Gastrocnemius medialis (tissue), 4 donors: ENCODE results near the gene PIGS.

ENCODE experiments used
- CTCF ChIP-seq, 5 experiments: fragments of 450-650 bp in 3 of 5; fragments of 200-600 bp in 2 of 5; sonication (generic) in 2 of 5; IDR thresholded peaks in 4 of 5; conservative IDR thresholded peaks in 1 of 5; 1 replicate in 4 of 5; 2 replicates in 1 of 5; pipeline ENCODE4 v1.5.1; 2016 to 2019; ENCODE audit warnings: antibody characterized with exemption in 5 of 5, mild to moderate bottlenecking in 3 of 5, moderate library complexity in 3 of 5
- POLR2A ChIP-seq, 2 donors: fragments of 450-650 bp; IDR thresholded peaks; one replicate each; pipeline ENCODE4 v1.6.1; 2017; ENCODE audit warnings: antibody characterized with exemption in 2 of 2, mild to moderate bottlenecking in 2 of 2, moderate library complexity in 2 of 2

- TF ChIP-seq CTCF (IDR thresholded peaks at IDR 0.05 in 4 of 5, conservative IDR thresholded peaks at IDR 0.05 in 1 of 5) (no peak), POLR2A (IDR thresholded peaks at IDR 0.05) (peak; percentile 77 to 85)
Observed at GRCh38 chr17:28598799-28599310, 27.5 kb upstream of the PIGS start, which contains the start of gene SPAG5.
